ENCODE data around the gene EPC2.
A peak's percentile ranks its signal among the peaks of the same experiment; 100 is the strongest.
"Not testable (repeated sequence)": the region's sequence is repeated elsewhere in the genome, so short reads cannot be mapped to it uniquely, and the experiment has no call there.

The EPC2 gene

DNA sequence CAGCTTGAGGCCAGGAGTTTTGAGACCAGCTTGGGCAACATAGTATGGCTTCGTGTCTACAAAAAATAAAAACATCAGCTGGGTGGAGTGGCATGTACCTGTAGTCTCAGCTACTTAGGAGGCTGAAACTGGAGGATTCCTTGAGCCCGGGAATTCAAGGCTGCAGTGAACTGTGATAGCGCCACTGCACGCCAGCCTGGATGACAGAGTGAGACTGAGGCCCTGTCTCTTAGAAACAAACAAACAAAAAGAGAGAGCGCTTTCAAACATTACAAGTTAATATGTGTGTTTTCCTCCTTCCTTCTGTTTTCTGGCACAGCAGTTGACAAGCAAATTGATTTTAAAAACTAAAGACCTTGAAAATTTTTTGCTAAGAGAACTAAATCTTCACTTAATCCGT, 9.9 kb downstream of the EPC2 start:
- Histone ChIP-seq H4K8ac (ENCODE audit: low read depth, low read length) (no peak overlapping the region), H4K5ac (ENCODE audit: low read length) (no peak overlapping the region), H3K4me3 (ENCODE audit: low read length) (no peak overlapping the region), H2BK5ac (ENCODE audit: low read length) (no peak overlapping the region), H2AK5ac (ENCODE audit: low read length) (no peak overlapping the region), H3K9ac (ENCODE audit: low read length) (no peak overlapping the region), H3K18ac (ENCODE audit: low read length) (no peak overlapping the region), H3K23ac (ENCODE audit: low read length) (no peak overlapping the region), H3K27ac (ENCODE audit: low read depth, low read length) (no peak overlapping the region), H3K79me1 (ENCODE audit: low read length) (peaks cover 10% of the 10 kb centered on the region), H3K4ac (ENCODE audit: low read depth, low read length) (no peak overlapping the region), H3K4me2 (ENCODE audit: low read length) (no peak overlapping the region), H2BK120ac (ENCODE audit: low read depth, low read length) (no peak overlapping the region), H3K79me2 (ENCODE audit: control insufficient read depth, insufficient read depth, low read length) (peaks cover 73% of the 10 kb centered on the region), H3K4me1 (ENCODE audit: control insufficient read depth, low read depth, low read length) (peaks cover 5% of the 10 kb centered on the region), H3K27me3 (ENCODE audit: insufficient read depth, low read length, poor library complexity) (no peaks in the 10 kb centered on the region), H3K36me3 (ENCODE audit: control insufficient read depth, insufficient read depth, low read length) (no peaks in the 10 kb centered on the region), H3K56ac (ENCODE audit: low read length) (no peak overlapping the region), H2BK15ac (replicated peaks; ENCODE audit: low read depth) (no peak overlapping the region)
- DNase-seq, result no peak
- no CpG with 5 or more reads among the region's 6 CpGs for WGBS (ENCODE audit: extremely low coverage, insufficient coverage, low lambda C conversion rate)

DNA sequence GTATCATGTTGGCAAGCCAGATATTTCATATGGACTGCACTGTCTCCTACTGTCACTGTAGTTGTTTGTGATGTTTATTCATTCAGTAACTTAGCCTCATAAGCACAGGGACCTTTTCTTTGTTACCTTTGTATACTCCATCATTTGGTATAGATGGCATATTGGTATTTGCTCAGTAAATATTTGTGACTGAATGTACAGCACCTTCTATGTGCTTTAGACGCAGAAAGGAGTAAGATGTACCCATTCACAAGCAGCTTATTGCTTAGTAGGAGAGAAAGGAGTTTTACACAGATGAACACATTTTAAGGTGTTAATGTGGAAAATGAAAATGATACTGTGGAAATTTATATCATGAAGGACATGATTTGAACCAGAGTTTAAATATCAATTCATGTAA, 12.0 kb downstream of the EPC2 start:
- peaks cover 69% of the 10 kb centered on the region for H3K79me2 ChIP-seq (ENCODE audit: control insufficient read depth, insufficient read depth, low read length)
- no peak overlapping the region for H3K4me3 ChIP-seq (ENCODE audit: low read length)
- H3K56ac ChIP-seq (ENCODE audit: low read length), result no peak overlapping the region
- no peak overlapping the region for H4K5ac ChIP-seq (ENCODE audit: low read length)
- no peak overlapping the region for H3K9ac ChIP-seq (ENCODE audit: low read length)
- H3K27me3 ChIP-seq (ENCODE audit: insufficient read depth, low read length, poor library complexity), result no peaks in the 10 kb centered on the region
- WGBS (ENCODE audit: extremely low coverage, insufficient coverage, low lambda C conversion rate), result no CpG with 5 or more reads among the region's 1 CpG
- no peak overlapping the region for H3K23ac ChIP-seq (ENCODE audit: low read length)
- H3K79me1 ChIP-seq (ENCODE audit: low read length), result peaks cover 10% of the 10 kb centered on the region
- H3K27ac ChIP-seq (ENCODE audit: low read depth, low read length), result no peak overlapping the region
- H3K36me3 ChIP-seq (ENCODE audit: control insufficient read depth, insufficient read depth, low read length), result no peaks in the 10 kb centered on the region
- no peak overlapping the region for H2BK15ac ChIP-seq (replicated peaks; ENCODE audit: low read depth)
- no peak overlapping the region for H4K8ac ChIP-seq (ENCODE audit: low read depth, low read length)
- no peak overlapping the region for H2BK5ac ChIP-seq (ENCODE audit: low read length)
- H2BK120ac ChIP-seq (ENCODE audit: low read depth, low read length), result no peak overlapping the region
- no peak overlapping the region for H3K18ac ChIP-seq (ENCODE audit: low read length)
- DNase-seq, result no peak
- no peak overlapping the region for H2AK5ac ChIP-seq (ENCODE audit: low read length)
- no peak overlapping the region for H3K4me2 ChIP-seq (ENCODE audit: low read length)
- peaks cover 5% of the 10 kb centered on the region for H3K4me1 ChIP-seq (ENCODE audit: control insufficient read depth, low read depth, low read length)
- no peak overlapping the region for H3K4ac ChIP-seq (ENCODE audit: low read depth, low read length)

DNA sequence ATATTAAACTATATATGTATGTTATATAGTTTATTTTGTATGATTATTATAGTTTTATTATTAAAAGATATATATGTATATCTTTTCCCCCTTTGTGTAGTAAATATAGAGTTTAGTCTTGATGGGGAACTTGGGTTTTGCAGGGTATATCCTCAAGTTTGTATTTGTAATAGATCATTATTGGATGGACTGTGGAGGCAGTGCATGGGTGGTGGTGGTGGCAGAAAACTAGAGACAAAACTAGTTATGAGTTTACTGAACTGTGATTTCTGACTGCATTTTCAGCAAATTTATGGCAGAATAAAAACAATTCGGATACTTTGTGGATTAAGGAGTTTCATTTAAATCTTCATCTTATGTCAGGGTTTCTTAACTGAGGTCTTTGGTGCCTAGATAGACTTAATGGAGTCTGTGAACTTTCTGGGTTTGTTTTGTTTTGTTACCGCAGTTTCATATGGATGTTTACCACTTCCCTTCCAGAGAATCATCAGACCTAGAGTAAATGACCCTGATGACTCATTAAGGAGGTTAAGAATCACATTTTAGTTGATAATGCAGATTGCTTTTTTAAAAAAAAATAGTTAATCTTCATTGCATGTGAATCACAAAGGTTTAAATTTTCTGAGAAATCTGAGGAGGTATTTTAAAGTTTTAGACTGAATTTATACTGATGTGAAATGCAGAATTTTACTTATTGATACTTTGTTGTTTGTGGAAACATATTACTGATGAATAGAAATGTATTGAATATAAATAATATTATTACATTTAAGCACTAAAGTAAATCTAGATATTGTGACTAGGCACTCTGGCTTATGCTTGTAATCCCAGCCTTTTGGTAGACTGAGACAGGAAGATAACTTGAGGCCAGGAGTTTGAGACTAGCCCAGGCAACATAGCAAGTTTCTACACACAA, 14.5 kb downstream of the EPC2 start:
- Histone ChIP-seq H4K8ac (ENCODE audit: low read depth, low read length) (no peak overlapping the region), H3K23ac (ENCODE audit: low read length) (no peak overlapping the region), H3K9ac (ENCODE audit: low read length) (no peak overlapping the region), H3K79me2 (ENCODE audit: control insufficient read depth, insufficient read depth, low read length) (peaks cover 56% of the 10 kb centered on the region), H2BK15ac (replicated peaks; ENCODE audit: low read depth) (no peak overlapping the region), H3K4me1 (ENCODE audit: control insufficient read depth, low read depth, low read length) (no peaks in the 10 kb centered on the region), H3K27me3 (ENCODE audit: insufficient read depth, low read length, poor library complexity) (no peaks in the 10 kb centered on the region), H3K36me3 (ENCODE audit: control insufficient read depth, insufficient read depth, low read length) (no peaks in the 10 kb centered on the region), H3K4me3 (ENCODE audit: low read length) (no peak overlapping the region), H3K4me2 (ENCODE audit: low read length) (no peak overlapping the region), H2BK120ac (ENCODE audit: low read depth, low read length) (no peak overlapping the region), H3K27ac (ENCODE audit: low read depth, low read length) (no peak overlapping the region), H3K56ac (ENCODE audit: low read length) (no peak overlapping the region), H3K79me1 (ENCODE audit: low read length) (peaks cover 6% of the 10 kb centered on the region), H2BK5ac (ENCODE audit: low read length) (no peak overlapping the region), H4K5ac (ENCODE audit: low read length) (no peak overlapping the region), H3K4ac (ENCODE audit: low read depth, low read length) (no peak overlapping the region), H3K18ac (ENCODE audit: low read length) (no peak overlapping the region), H2AK5ac (ENCODE audit: low read length) (no peak overlapping the region)
- WGBS (ENCODE audit: extremely low coverage, insufficient coverage, low lambda C conversion rate), result no CpG with 5 or more reads among the region's 2 CpGs
- peak; percentile 60 for DNase-seq

DNA sequence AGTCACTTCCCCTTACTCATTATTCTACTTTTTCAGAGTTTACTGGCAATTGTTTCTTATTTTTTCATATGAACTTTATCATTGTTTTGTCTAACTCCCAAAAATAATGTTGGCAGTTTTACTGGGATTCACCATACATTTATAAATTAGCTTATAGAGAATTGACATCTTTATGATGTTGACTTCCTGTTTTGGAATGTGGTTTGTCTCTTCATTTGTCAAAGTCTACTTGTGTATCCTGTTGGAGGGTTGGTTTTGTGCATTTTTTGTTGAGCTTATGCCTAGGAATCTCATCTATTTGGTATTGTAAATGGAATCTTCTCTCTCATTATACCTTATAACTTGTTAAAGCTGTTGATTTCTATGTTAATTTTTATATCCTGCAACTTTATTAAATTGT, 16.4 kb downstream of the EPC2 start:
- Histone ChIP-seq H3K56ac (ENCODE audit: low read length) (no peak overlapping the region), H3K23ac (ENCODE audit: low read length) (no peak overlapping the region), H2BK120ac (ENCODE audit: low read depth, low read length) (no peak overlapping the region), H3K4me3 (ENCODE audit: low read length) (no peak overlapping the region), H3K27ac (ENCODE audit: low read depth, low read length) (no peak overlapping the region), H4K8ac (ENCODE audit: low read depth, low read length) (no peak overlapping the region), H3K36me3 (ENCODE audit: control insufficient read depth, insufficient read depth, low read length) (no peaks in the 10 kb centered on the region), H3K4me1 (ENCODE audit: control insufficient read depth, low read depth, low read length) (no peaks in the 10 kb centered on the region), H3K9ac (ENCODE audit: low read length) (no peak overlapping the region), H2AK5ac (ENCODE audit: low read length) (no peak overlapping the region), H2BK15ac (replicated peaks; ENCODE audit: low read depth) (no peak overlapping the region), H2BK5ac (ENCODE audit: low read length) (no peak overlapping the region), H3K4ac (ENCODE audit: low read depth, low read length) (no peak overlapping the region), H3K18ac (ENCODE audit: low read length) (no peak overlapping the region), H4K5ac (ENCODE audit: low read length) (no peak overlapping the region), H3K79me1 (ENCODE audit: low read length) (peaks cover 6% of the 10 kb centered on the region), H3K79me2 (ENCODE audit: control insufficient read depth, insufficient read depth, low read length) (peaks cover 49% of the 10 kb centered on the region), H3K27me3 (ENCODE audit: insufficient read depth, low read length, poor library complexity) (no peaks in the 10 kb centered on the region), H3K4me2 (ENCODE audit: low read length) (no peak overlapping the region)
- no peak for DNase-seq

DNA sequence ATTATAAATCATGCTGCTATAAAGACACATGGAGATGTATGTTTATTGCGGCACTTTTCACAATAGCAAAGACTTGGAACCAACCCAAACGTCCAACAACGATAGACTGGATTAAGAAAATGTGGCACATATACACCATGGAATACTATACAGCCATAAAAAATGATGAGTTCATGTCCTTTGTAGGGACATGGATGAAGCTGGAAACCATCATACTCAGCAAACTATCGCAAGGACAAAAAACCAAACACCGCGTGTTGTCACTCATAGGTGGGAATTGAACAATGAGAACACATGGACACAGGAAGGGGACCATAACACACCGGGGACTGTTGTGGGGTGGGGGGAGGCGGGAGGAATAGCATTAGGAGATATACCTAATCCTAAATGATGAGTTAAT, 17.8 kb downstream of the EPC2 start:
- H3K27me3 ChIP-seq (ENCODE audit: insufficient read depth, low read length, poor library complexity); H2AK5ac ChIP-seq (ENCODE audit: low read length); H3K27ac ChIP-seq (ENCODE audit: low read depth, low read length); H3K9ac ChIP-seq (ENCODE audit: low read length); H4K8ac ChIP-seq (ENCODE audit: low read depth, low read length); H2BK5ac ChIP-seq (ENCODE audit: low read length); H3K4me3 ChIP-seq (ENCODE audit: low read length); H3K36me3 ChIP-seq (ENCODE audit: control insufficient read depth, insufficient read depth, low read length); H3K4me2 ChIP-seq (ENCODE audit: low read length); H3K18ac ChIP-seq (ENCODE audit: low read length); H3K23ac ChIP-seq (ENCODE audit: low read length); H3K79me1 ChIP-seq (ENCODE audit: low read length); H3K56ac ChIP-seq (ENCODE audit: low read length); H3K4ac ChIP-seq (ENCODE audit: low read depth, low read length); H2BK120ac ChIP-seq (ENCODE audit: low read depth, low read length); H4K5ac ChIP-seq (ENCODE audit: low read length); H2BK15ac ChIP-seq (replicated peaks; ENCODE audit: low read depth); H3K4me1 ChIP-seq (ENCODE audit: control insufficient read depth, low read depth, low read length); DNase-seq: not testable (repeated sequence)
- peaks cover 48% of the 10 kb centered on the region for H3K79me2 ChIP-seq (ENCODE audit: control insufficient read depth, insufficient read depth, low read length)
- no CpG with 5 or more reads among the region's 8 CpGs for WGBS (ENCODE audit: extremely low coverage, insufficient coverage, low lambda C conversion rate)

DNA sequence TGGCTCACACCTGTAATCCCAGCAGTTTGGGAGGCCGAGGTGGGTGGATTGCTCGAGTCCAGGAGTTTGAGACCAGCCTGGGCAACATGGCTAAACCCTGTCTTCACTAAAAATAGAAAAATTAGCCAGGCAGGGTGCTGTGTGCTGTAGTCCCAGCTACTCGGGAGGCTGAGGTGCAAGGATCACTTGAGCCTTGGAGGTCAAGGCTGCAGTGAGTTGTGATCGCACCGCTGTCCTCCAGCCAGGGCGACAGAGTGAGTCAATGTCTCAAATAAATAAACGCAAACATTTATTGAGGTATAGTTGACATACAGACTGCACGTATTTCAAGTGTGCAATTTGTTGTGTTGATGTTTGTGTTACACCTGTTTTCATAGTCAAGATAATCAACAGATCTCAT, 19.7 kb downstream of the EPC2 start:
- Histone ChIP-seq H3K23ac (ENCODE audit: low read length) (no peak overlapping the region), H3K9ac (ENCODE audit: low read length) (no peak overlapping the region), H3K36me3 (ENCODE audit: control insufficient read depth, insufficient read depth, low read length) (no peaks in the 10 kb centered on the region), H2BK15ac (replicated peaks; ENCODE audit: low read depth) (no peak overlapping the region), H2BK120ac (ENCODE audit: low read depth, low read length) (no peak overlapping the region), H4K8ac (ENCODE audit: low read depth, low read length) (no peak overlapping the region), H3K27me3 (ENCODE audit: insufficient read depth, low read length, poor library complexity) (no peaks in the 10 kb centered on the region), H3K4ac (ENCODE audit: low read depth, low read length) (no peak overlapping the region), H2AK5ac (ENCODE audit: low read length) (no peak overlapping the region), H2BK5ac (ENCODE audit: low read length) (no peak overlapping the region), H3K18ac (ENCODE audit: low read length) (no peak overlapping the region), H3K56ac (ENCODE audit: low read length) (no peak overlapping the region), H3K4me1 (ENCODE audit: control insufficient read depth, low read depth, low read length) (peaks cover 1% of the 10 kb centered on the region), H3K27ac (ENCODE audit: low read depth, low read length) (no peak overlapping the region), H3K79me2 (ENCODE audit: control insufficient read depth, insufficient read depth, low read length) (peaks cover 41% of the 10 kb centered on the region), H3K4me2 (ENCODE audit: low read length) (no peak overlapping the region), H4K5ac (ENCODE audit: low read length) (no peak overlapping the region), H3K79me1 (ENCODE audit: low read length) (peaks cover 3% of the 10 kb centered on the region), H3K4me3 (ENCODE audit: low read length) (no peak overlapping the region)
- DNase-seq, result no peak
- no CpG with 5 or more reads among the region's 8 CpGs for WGBS (ENCODE audit: extremely low coverage, insufficient coverage, low lambda C conversion rate)
